H1 (cell line): ENCODE data around the gene SIRT3. TPM values are rescaled to one million over a fixed set of nuclear protein-coding genes. Genes with fewer than 3 reads are reported as not detected.

Experiments
- CTCF ChIA-PET: fragments of 300-600 bp; sonication (Branson Sonifier 250); formaldehyde crosslinking; loops from one replicate; lab custom pipeline; 2021; ENCODE audit not compliant: partially characterized antibody; lab: Charles Lee
- POLR2A ChIA-PET: fragments of 300-600 bp; sonication (Branson Sonifier 250); formaldehyde crosslinking; loops from one replicate; lab custom pipeline; 2021; ENCODE audit warnings: inconsistent platforms; ENCODE audit not compliant: partially characterized antibody; lab: Charles Lee
- DNase-seq, 2 experiments: peaks; one replicate each; pipeline versions ENCODE4 v3.0.0 to v3.0.0-alpha.2; 2010 to 2022; ENCODE audit warnings: low spot score in 2 of 2, low read depth in 1 of 2, mixed read lengths in 1 of 2
- FAIRE-seq: peaks from 2 replicates; lab custom pipeline; 2011; peaks lifted over from hg19 to GRCh38; lab: Jason Lieb, UNC
- H2AFZ ChIP-seq: 2 replicates; pipeline ENCODE4 v1.8.1; 2012; ENCODE audit warnings: low read length, inconsistent platforms
- H2AK5ac ChIP-seq: 2 replicates; pipeline ENCODE4 v1.6.1; 2013; ENCODE audit warnings: low read depth, low read length
- H2BK120ac ChIP-seq: replicated peaks from 2 replicates; pipeline ENCODE3; 2013; ENCODE audit warnings: low read depth, low read length, inconsistent platforms
- H2BK12ac ChIP-seq: 2 replicates; pipeline ENCODE4 v1.6.1; 2013; ENCODE audit warnings: low read depth, low read length
- H2BK15ac ChIP-seq: 2 replicates; pipeline ENCODE4 v1.6.1; 2013; ENCODE audit warnings: low read length
- H2BK20ac ChIP-seq: 2 replicates; pipeline ENCODE4 v1.6.1; 2013; ENCODE audit warnings: low read length
- H2BK5ac ChIP-seq: 2 replicates; pipeline ENCODE4 v1.6.1; 2013; ENCODE audit warnings: low read depth, low read length
- H3K14ac ChIP-seq: 2 replicates; pipeline ENCODE4 v1.6.1; 2013; ENCODE audit warnings: inconsistent platforms; ENCODE audit not compliant: insufficient read length
- H3K18ac ChIP-seq: 2 replicates; pipeline ENCODE4 v1.6.1; 2013; ENCODE audit warnings: low read length; ENCODE audit errors: extremely low read depth
- H3K23ac ChIP-seq: 2 replicates; pipeline ENCODE4 v1.6.1; 2013; ENCODE audit warnings: inconsistent platforms; ENCODE audit not compliant: insufficient read length
- H3K23me2 ChIP-seq: 2 replicates; pipeline ENCODE4 v1.6.1; 2013; ENCODE audit warnings: low read depth, low read length
- H3K27ac ChIP-seq: 2 replicates; pipeline ENCODE4 v1.6.1; 2011; ENCODE audit warnings: low read depth, low read length, inconsistent platforms
- H3K27me3 ChIP-seq, 4 experiments: replicated peaks in 1 of 4; 1 replicate in 1 of 4; 2 replicates in 3 of 4; pipeline versions ENCODE4 v1.6.1 to v1.8.1; 2011 to 2013; ENCODE audit warnings: low read length in 3 of 4, mild to moderate bottlenecking in 3 of 4, inconsistent platforms in 2 of 4, mixed read lengths in 2 of 4, moderate library complexity in 1 of 4; ENCODE audit not compliant: control insufficient read depth in 3 of 4, insufficient read depth in 3 of 4; ENCODE audit errors: extremely low read depth in 1 of 4
- H3K36me3 ChIP-seq, 4 experiments: 2 replicates each; pipeline versions ENCODE4 v1.6.1 to v1.8.1; 2011 to 2013; ENCODE audit warnings: mild to moderate bottlenecking in 4 of 4, low read length in 3 of 4, moderate library complexity in 2 of 4, control low read depth in 1 of 4, inconsistent platforms in 1 of 4; ENCODE audit not compliant: insufficient read depth in 4 of 4, control insufficient read depth in 2 of 4
- H3K4ac ChIP-seq: replicated peaks from 2 replicates; pipeline ENCODE3; 2013; ENCODE audit warnings: low read length, low read depth, mixed read lengths, inconsistent platforms; ENCODE audit not compliant: insufficient read length
- H3K4me1 ChIP-seq, 4 experiments: replicated peaks in 1 of 4; 1 replicate in 1 of 4; 2 replicates in 3 of 4; pipeline versions ENCODE4 v1.6.1 to v1.8.1; 2011 to 2013; ENCODE audit warnings: low read length in 3 of 4, inconsistent platforms in 2 of 4, mixed read lengths in 1 of 4; ENCODE audit not compliant: insufficient read depth in 4 of 4, control insufficient read depth in 3 of 4
- H3K4me2 ChIP-seq, 2 experiments: 2 replicates each; pipeline versions ENCODE4 v1.6.1 to v1.8.1; 2011 to 2013; ENCODE audit warnings: low read depth in 2 of 2, low read length in 2 of 2, control low read depth in 1 of 2, inconsistent platforms in 1 of 2, mild to moderate bottlenecking in 1 of 2; ENCODE audit not compliant: insufficient read depth in 1 of 2
- H3K4me3 ChIP-seq, 4 experiments: fragments of 200-600, 300-600 bp in 1 of 4; sonication (generic), shearing (Covaris generic), sonication (Bioruptor Twin) in 1 of 4; 2 replicates each; pipeline versions ENCODE4 v1.5.1 to v1.8.1; 2011 to 2016; ENCODE audit warnings: low read length in 4 of 4, low read depth in 3 of 4, control low read depth in 2 of 4, inconsistent platforms in 2 of 4, mild to moderate bottlenecking in 2 of 4, mixed read lengths in 1 of 4, moderate library complexity in 1 of 4; ENCODE audit not compliant: insufficient read depth in 2 of 4; ENCODE audit errors: extremely low read depth in 1 of 4
- H3K56ac ChIP-seq: replicated peaks from 2 replicates; pipeline ENCODE3; 2013; ENCODE audit warnings: low read depth, mild to moderate bottlenecking, mixed read lengths, low read length, inconsistent platforms; ENCODE audit not compliant: insufficient read length
- H3K79me1 ChIP-seq: 2 replicates; pipeline ENCODE4 v1.6.1; 2013; ENCODE audit warnings: low read depth, low read length, control low read depth
- H3K79me2 ChIP-seq, 2 experiments: 2 replicates each; pipeline versions ENCODE4 v1.6.1 to v1.8.1; 2012 to 2013; ENCODE audit warnings: low read length in 2 of 2, mild to moderate bottlenecking in 2 of 2, inconsistent platforms in 1 of 2; ENCODE audit not compliant: insufficient read depth in 2 of 2, control insufficient read depth in 1 of 2
- H3K9ac ChIP-seq, 4 experiments: replicated peaks in 1 of 4; 1 replicate in 1 of 4; 2 replicates in 3 of 4; pipeline versions ENCODE4 v1.6.1 to v1.8.1; 2011 to 2013; ENCODE audit warnings: low read depth in 3 of 4, low read length in 3 of 4, control low read depth in 2 of 4, mild to moderate bottlenecking in 2 of 4, moderate library complexity in 2 of 4, inconsistent platforms in 1 of 4; ENCODE audit errors: extremely low read depth in 1 of 4
- H3K9me3 ChIP-seq, 2 experiments: 2 replicates each; pipeline versions ENCODE4 v1.6.1 to v1.8.1; 2012 to 2013; ENCODE audit warnings: mild to moderate bottlenecking in 2 of 2, moderate library complexity in 2 of 2, control low read depth in 1 of 2, inconsistent platforms in 1 of 2, low read depth in 1 of 2, low read length in 1 of 2, mixed read lengths in 1 of 2; ENCODE audit not compliant: insufficient read depth in 2 of 2
- H4K20me1 ChIP-seq, 2 experiments: replicated peaks in 1 of 2; 2 replicates each; pipeline versions ENCODE3 to v1.8.1; 2011 to 2013; ENCODE audit warnings: inconsistent platforms in 2 of 2, low read length in 2 of 2, mild to moderate bottlenecking in 1 of 2; ENCODE audit not compliant: insufficient read depth in 2 of 2, control insufficient read depth in 1 of 2
- H4K5ac ChIP-seq: 2 replicates; pipeline ENCODE4 v1.6.1; 2013; ENCODE audit warnings: low read length, low read depth, mixed read lengths, inconsistent platforms; ENCODE audit not compliant: insufficient read length
- H4K8ac ChIP-seq: 2 replicates; pipeline ENCODE4 v1.8.0; 2013; ENCODE audit warnings: mild to moderate bottlenecking, moderate library complexity, low read length, inconsistent platforms; ENCODE audit not compliant: insufficient read depth; ENCODE audit errors: extremely low read depth
- H4K91ac ChIP-seq: replicated peaks from 2 replicates; pipeline ENCODE3; 2013; ENCODE audit warnings: low read length, mixed read lengths, inconsistent platforms; ENCODE audit not compliant: insufficient read length
- RBBP5 ChIP-seq: IDR thresholded peaks from 2 replicates; pipeline ENCODE4 v1.7.1; 2012; ENCODE audit warnings: low read depth, mild to moderate bottlenecking, inconsistent platforms, low read length, moderate library complexity, borderline replicate concordance
- WGBS, 2 experiments: shearing (Covaris generic) in 1 of 2; methylation state at CpG; one replicate each; pipeline versions ENCODE4 v1.1.6 to v1.1.7; 2013 to 2015; ENCODE audit warnings: low lambda C conversion rate in 2 of 2, mixed read lengths in 2 of 2, inconsistent platforms in 1 of 2, low coverage in 1 of 2, missing lambda C conversion rate in 1 of 2; ENCODE audit not compliant: insufficient replicate concordance in 2 of 2, insufficient coverage in 1 of 2, insufficient read length in 1 of 2; ENCODE audit errors: extremely low coverage in 1 of 2, missing lambda C conversion rate in 1 of 2; 5-methylcytosine and 5-hydroxymethylcytosine counted together
- polyA plus RNA-seq, 7 experiments: library from polyadenylated mRNA; depleted of rRNA in 3 of 7; stranded (reverse) in 5 of 7; unstranded in 2 of 7; fragments of >200 nt in 5 of 7; fragments of 200-250 nt in 2 of 7; gene quantifications; 1 replicate in 5 of 7; 2 replicates in 1 of 7; 4 replicates in 1 of 7; pipeline versions ENCODE4 v1.2.1 to v1.2.3, GENCODE V29; 2011 to 2013; ENCODE audit warnings: missing spikeins in 2 of 7, mixed read lengths in 2 of 7
- total RNA-seq: library from RNA; stranded (reverse); fragmentation: NEBNext Ultra II Directional; extraction: Animal tissue kit (Norgen Biotek cat#: 25700); gene quantifications from 2 replicates; pipeline ENCODE4 v1.2.1, GENCODE V29; 2021

The SIRT3 gene
- total and polyA plus RNA-seq, 2 of the 8 experiments (the other 6 are each of a cell fraction or from before 2014, with no cell fraction given) = 14.3 to 21.6 TPM

DNA sequence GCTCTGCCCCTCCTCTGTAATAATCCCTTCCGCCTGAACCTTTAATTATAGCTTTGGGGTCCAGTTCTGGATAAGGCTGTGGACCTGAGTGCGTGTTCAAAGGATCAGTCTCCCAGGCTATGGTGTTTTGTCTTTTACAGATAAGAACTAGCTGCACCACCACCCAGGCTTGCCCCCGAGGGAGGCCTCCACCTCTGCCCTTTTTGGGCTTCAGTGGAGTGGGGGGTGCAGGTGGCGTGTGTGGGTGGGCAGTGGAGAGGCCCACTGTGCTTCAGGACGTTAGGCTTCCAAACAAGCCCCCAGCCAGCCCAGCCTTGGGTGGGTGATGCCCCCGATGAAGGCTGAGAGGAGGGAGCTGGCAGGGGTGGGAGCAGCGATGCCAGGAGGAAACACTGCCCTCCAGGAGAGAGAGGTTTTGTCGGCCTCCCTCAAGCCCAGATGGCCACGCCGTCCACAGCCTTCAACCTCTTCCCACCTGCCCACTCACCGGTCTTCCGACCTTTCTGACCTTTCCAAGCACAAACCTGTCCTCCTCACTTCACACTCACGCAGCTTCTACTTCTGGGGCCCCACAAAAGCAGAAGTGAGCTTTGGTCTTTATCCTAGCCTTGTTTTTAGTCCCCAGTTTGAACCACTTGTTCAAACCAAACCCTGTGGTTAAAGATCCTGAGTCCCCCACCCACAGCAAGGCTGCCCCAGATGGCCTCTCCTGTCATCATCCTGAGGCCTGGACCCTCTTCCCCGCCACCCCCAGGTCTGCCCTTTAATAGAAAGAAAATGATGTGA is 21.0 kb upstream of the SIRT3 start:
- no peaks in the 10 kb centered on the region for H3K9me3 ChIP-seq
- no peak overlapping the region for H2BK5ac ChIP-seq
- H3K4me1 ChIP-seq = no peaks in the 10 kb centered on the region
- no peak for FAIRE-seq
- H3K56ac ChIP-seq = no peak overlapping the region
- no peak overlapping the region for H2AFZ ChIP-seq
- H2BK120ac ChIP-seq = no peak overlapping the region
- ChIA-PET CTCF (interaction anchor here (0.7 to 2.3 kb wide), 3 partner anchors 10 to 25 kb away, joined by 3 to 7 read pairs (median 3); no protein-coding TSS in a partner anchor), POLR2A (interaction anchor here (1.3 to 2.3 kb wide), 3 partner anchors 10 to 98 kb away, joined by 3 to 6 read pairs (median 4); partner anchors contain the start of gene IFITM5)
- no peak overlapping the region for H2BK20ac ChIP-seq
- no peak for DNase-seq
- peaks cover 6% of the 10 kb centered on the region; the same call in 1 of the 2 replicates for H3K23me2 ChIP-seq
- no peak overlapping the region for H3K9ac ChIP-seq
- H3K79me2 ChIP-seq = no peaks in the 10 kb centered on the region
- H3K4me2 ChIP-seq = no peak overlapping the region
- H3K23ac ChIP-seq = no peak overlapping the region
- H2BK15ac ChIP-seq = 0 out of 2 replicates have a peak overlapping the region, but pooled peaks have one; percentile 61
- no peak overlapping the region for H3K27ac ChIP-seq
- no peak overlapping the region for H3K4ac ChIP-seq
- H4K5ac ChIP-seq = no peak overlapping the region
- H4K8ac ChIP-seq = no peak overlapping the region
- H4K91ac ChIP-seq = no peak overlapping the region
- H3K79me1 ChIP-seq = no peaks in the 10 kb centered on the region
- H3K18ac ChIP-seq = no peak overlapping the region
- H3K36me3 ChIP-seq = peaks cover 3 to 15% (median 7%) of the 10 kb centered on the region in 4 experiments; a peak in 5 of 8 replicates
- 90% methylated on average over 12 of the region's 14 CpGs; no CpG with 5 or more reads in 1 of the 2 experiments for WGBS, 2 experiments
- H4K20me1 ChIP-seq = no peaks in the 10 kb centered on the region
- no peak overlapping the region for H3K4me3 ChIP-seq
- no peaks in the 10 kb centered on the region for H3K27me3 ChIP-seq
- no peak overlapping the region for H2AK5ac ChIP-seq
- H2BK12ac ChIP-seq = no peak overlapping the region
- no peak overlapping the region for H3K14ac ChIP-seq
- no peak for TF ChIP-seq RBBP5
